ENCODE measurements around the gene FGR. TPM values are rescaled to one million over a fixed set of nuclear protein-coding genes. Genes with fewer than 3 reads are reported as not detected.

The FGR gene
- total and polyA plus RNA-seq, 2 experiments from 2014 or later = 0.18 TPM; not detected in 1

GRCh38 chr1:27676410-27676809, 41.4 kb upstream of the FGR start:
- Histone ChIP-seq H3K27me3 (no peaks in the 10 kb centered on the region), H3K36me3 (no peaks in the 10 kb centered on the region), H3K27ac (no peak overlapping the region), H3K4me1 (ENCODE audit: low read depth) (peaks cover 9% of the 10 kb centered on the region), H3K9me3 (ENCODE audit: low read depth) (no peaks in the 10 kb centered on the region), H3K4me3 (no peak overlapping the region)
- DNase-seq (ENCODE audit: low read depth in 1 of 2, low spot score in 1 of 2) = no peak
- TF ChIP-seq CTCF (IDR thresholded peaks at IDR 0.05; ENCODE audit: low read depth, low read length) = no peak

- H3K4me1 ChIP-seq (ENCODE audit: low read depth) = peaks cover 9% of the 10 kb centered on the region
- TF ChIP-seq CTCF (IDR thresholded peaks at IDR 0.05; ENCODE audit: low read depth, low read length) = no peak
- no peaks in the 10 kb centered on the region for H3K36me3 ChIP-seq
- H3K4me3 ChIP-seq = peak overlapping the region; percentile 27
- DNase-seq (ENCODE audit: low read depth in 1 of 2, low spot score in 1 of 2) = peak in 1 of 2 donors; percentile 33
- no peaks in the 10 kb centered on the region for H3K27me3 ChIP-seq
- H3K27ac ChIP-seq = peak overlapping the region; percentile 94
- H3K9me3 ChIP-seq (ENCODE audit: low read depth) = no peaks in the 10 kb centered on the region
Measured at GRCh38 chr1:27672750-27673112, 37.7 kb upstream of the FGR start.

- Histone ChIP-seq H3K4me1 (ENCODE audit: low read depth) (peaks cover 9% of the 10 kb centered on the region), H3K27me3 (no peaks in the 10 kb centered on the region), H3K36me3 (no peaks in the 10 kb centered on the region), H3K4me3 (peak within 1 kb of the TSS; percentile 27), H3K9me3 (ENCODE audit: low read depth) (no peaks in the 10 kb centered on the region), H3K27ac (peak within 1 kb of the TSS; percentile 94)
- peak; percentile 51 for TF ChIP-seq CTCF (IDR thresholded peaks at IDR 0.05; ENCODE audit: low read depth, low read length)
- DNase-seq (ENCODE audit: low read depth in 1 of 2, low spot score in 1 of 2) = peak; percentile 96 to 98
Measured at GRCh38 chr1:27671964-27672749, 37.2 kb upstream of the FGR start, which contains the start of gene IFI6. TSS of gene IFI6 (minus strand) at chr1:27672192. CDS start at chr1:27669314, 2,878 bp downstream.

- peaks cover 9% of the 10 kb centered on the region for H3K4me1 ChIP-seq (ENCODE audit: low read depth)
- no peak overlapping the region for H3K4me3 ChIP-seq
- H3K27ac ChIP-seq = no peak overlapping the region
- no peaks in the 10 kb centered on the region for H3K9me3 ChIP-seq (ENCODE audit: low read depth)
- no peaks in the 10 kb centered on the region for H3K36me3 ChIP-seq
- H3K27me3 ChIP-seq = no peaks in the 10 kb centered on the region
- TF ChIP-seq CTCF (IDR thresholded peaks at IDR 0.05; ENCODE audit: low read depth, low read length) = no peak
- no peak for DNase-seq (ENCODE audit: low read depth in 1 of 2, low spot score in 1 of 2)
Measured at GRCh38 chr1:27669876-27670275, 34.9 kb upstream of the FGR start.

GRCh38 chr1:27668808-27669723, 34.1 kb upstream of the FGR start:
- TF ChIP-seq CTCF (IDR thresholded peaks at IDR 0.05; ENCODE audit: low read depth, low read length) = peak; percentile 67
- Histone ChIP-seq H3K4me3 (peak overlapping the region; percentile 4), H3K4me1 (ENCODE audit: low read depth) (peaks cover 9% of the 10 kb centered on the region), H3K27me3 (no peaks in the 10 kb centered on the region), H3K36me3 (no peaks in the 10 kb centered on the region), H3K9me3 (ENCODE audit: low read depth) (no peaks in the 10 kb centered on the region), H3K27ac (no peak overlapping the region)
- DNase-seq (ENCODE audit: low read depth in 1 of 2, low spot score in 1 of 2) = peak; percentile 63 to 73

Measured in cardiac muscle cell (in vitro differentiated cells and primary cell).